Memory B cell (primary cell): Measurements from ENCODE around the gene ANO2.

Experiments
- ATAC-seq: fragments of 150-1000 bp; cut with Tn5 transposase; 2 replicates; pipeline ENCODE4 v1.10.0; 2021; ENCODE audit warnings: low read depth, mild to moderate bottlenecking, moderate library complexity
- DNase-seq, 2 donors: peaks; one replicate each; pipeline ENCODE4 v3.0.0; 2022; ENCODE audit warnings: low spot score in 2 of 2
- H3K27ac Mint-ChIP-seq: one replicate; pipeline ENCODE4 v1.8.0; 2022; ENCODE audit warnings: mild to moderate bottlenecking, moderate library complexity, mixed read lengths
- H3K27me3 Mint-ChIP-seq: one replicate; pipeline ENCODE4 v1.8.0; 2022; ENCODE audit warnings: mixed read lengths
- H3K36me3 Mint-ChIP-seq: one replicate; pipeline ENCODE4 v1.8.0; 2022; ENCODE audit warnings: mild to moderate bottlenecking, mixed read lengths
- H3K4me1 Mint-ChIP-seq: one replicate; pipeline ENCODE4 v1.8.0; 2022; ENCODE audit warnings: mixed read lengths
- H3K4me3 Mint-ChIP-seq: one replicate; pipeline ENCODE4 v1.8.0; 2022; ENCODE audit warnings: mild to moderate bottlenecking, moderate library complexity, mixed read lengths
- H3K9me3 Mint-ChIP-seq: one replicate; pipeline ENCODE4 v1.8.0; 2022; ENCODE audit warnings: mixed read lengths

ANO2 gene

GRCh38 chr12:5945071-5946008, at the start of gene ANO2:
Gene ANO2, minus strand, starts transcription at chr12:5945259. Its CDS starts 42 bp downstream, at chr12:5945217.
- Mint-ChIP-seq H3K4me1 (peaks cover 3% of the 10 kb centered on the region), H3K36me3 (no peaks in the 10 kb centered on the region), H3K4me3 (no peak within 1 kb of the TSS), H3K27me3 (peaks cover 31% of the 10 kb centered on the region), H3K27ac (no peak within 1 kb of the TSS), H3K9me3 (no peaks in the 10 kb centered on the region)
- ATAC-seq (no peak), DNase-seq (no peak)

GRCh38 chr12:5989621-5990020, 44.6 kb upstream of the ANO2 start:
- no peak overlapping the region for H3K4me3 Mint-ChIP-seq
- H3K27ac Mint-ChIP-seq: no peak overlapping the region
- H3K4me1 Mint-ChIP-seq: peaks cover 3% of the 10 kb centered on the region
- DNase-seq: no peak
- H3K27me3 Mint-ChIP-seq: peaks cover 2% of the 10 kb centered on the region
- H3K36me3 Mint-ChIP-seq: no peaks in the 10 kb centered on the region
- no peak for ATAC-seq
- H3K9me3 Mint-ChIP-seq: no peaks in the 10 kb centered on the region

- Mint-ChIP-seq H3K27ac (no peak overlapping the region), H3K9me3 (no peaks in the 10 kb centered on the region), H3K4me3 (no peak overlapping the region), H3K36me3 (no peaks in the 10 kb centered on the region), H3K4me1 (peaks cover 3% of the 10 kb centered on the region), H3K27me3 (peaks cover 2% of the 10 kb centered on the region)
- peak; percentile 62 to 70 for DNase-seq
- peak; percentile 91 for ATAC-seq
Observed at GRCh38 chr12:5988659-5989116, 43.6 kb upstream of the ANO2 start.

- no peaks in the 10 kb centered on the region for H3K36me3 Mint-ChIP-seq
- peaks cover 3% of the 10 kb centered on the region for H3K4me1 Mint-ChIP-seq
Observed at GRCh38 chr12:5988088-5988487, 43.0 kb upstream of the ANO2 start.

GRCh38 chr12:5987573-5987972, 42.5 kb upstream of the ANO2 start:
- no peak for DNase-seq
- Mint-ChIP-seq H3K4me3 (no peak overlapping the region), H3K9me3 (no peaks in the 10 kb centered on the region), H3K27ac (no peak overlapping the region), H3K4me1 (peaks cover 3% of the 10 kb centered on the region), H3K36me3 (no peaks in the 10 kb centered on the region), H3K27me3 (peaks cover 2% of the 10 kb centered on the region)
- ATAC-seq: no peak

More at GRCh38 chr12:5988088-5988487, 43.0 kb upstream of the ANO2 start:
- no peak overlapping the region for H3K27ac Mint-ChIP-seq
- no peak overlapping the region for H3K4me3 Mint-ChIP-seq
- DNase-seq (no peak), ATAC-seq (no peak)
- peaks cover 2% of the 10 kb centered on the region for H3K27me3 Mint-ChIP-seq
- H3K9me3 Mint-ChIP-seq: no peaks in the 10 kb centered on the region

- Mint-ChIP-seq H3K36me3 (no peaks in the 10 kb centered on the region), H3K27me3 (peaks cover 2% of the 10 kb centered on the region), H3K9me3 (no peaks in the 10 kb centered on the region), H3K4me3 (no peak overlapping the region), H3K4me1 (peaks cover 3% of the 10 kb centered on the region), H3K27ac (no peak overlapping the region)
- no peak for ATAC-seq
- no peak for DNase-seq
Observed at GRCh38 chr12:5985471-5985870, 40.4 kb upstream of the ANO2 start.

GRCh38 chr12:5984873-5985272, 39.8 kb upstream of the ANO2 start:
- no peak overlapping the region for H3K4me3 Mint-ChIP-seq
- peaks cover 2% of the 10 kb centered on the region for H3K27me3 Mint-ChIP-seq
- ATAC-seq (no peak), DNase-seq (no peak)
- no peaks in the 10 kb centered on the region for H3K36me3 Mint-ChIP-seq
- peaks cover 3% of the 10 kb centered on the region for H3K4me1 Mint-ChIP-seq
- H3K27ac Mint-ChIP-seq: no peak overlapping the region
- H3K9me3 Mint-ChIP-seq: peaks cover under 1% of the 10 kb centered on the region

- no peaks in the 10 kb centered on the region for H3K4me1 Mint-ChIP-seq
- H3K27me3 Mint-ChIP-seq: peaks cover 2% of the 10 kb centered on the region
- peaks cover 2% of the 10 kb centered on the region for H3K9me3 Mint-ChIP-seq
- ATAC-seq (no peak), DNase-seq (no peak)
- H3K4me3 Mint-ChIP-seq: no peak overlapping the region
- no peaks in the 10 kb centered on the region for H3K36me3 Mint-ChIP-seq
- H3K27ac Mint-ChIP-seq: no peak overlapping the region
Observed at GRCh38 chr12:5982106-5982505, 37.0 kb upstream of the ANO2 start.

GRCh38 chr12:5977556-5977955, 32.5 kb upstream of the ANO2 start:
- Mint-ChIP-seq H3K9me3 (peaks cover 2% of the 10 kb centered on the region), H3K27me3 (peaks cover 14% of the 10 kb centered on the region), H3K36me3 (no peaks in the 10 kb centered on the region), H3K27ac (no peak overlapping the region), H3K4me3 (no peak overlapping the region), H3K4me1 (no peaks in the 10 kb centered on the region)
- DNase-seq (no peak), ATAC-seq (no peak)

GRCh38 chr12:5976711-5977110, 31.7 kb upstream of the ANO2 start:
- no peak overlapping the region for H3K27ac Mint-ChIP-seq
- DNase-seq (no peak), ATAC-seq (no peak)
- peaks cover 16% of the 10 kb centered on the region for H3K27me3 Mint-ChIP-seq
- H3K4me1 Mint-ChIP-seq: no peaks in the 10 kb centered on the region
- peaks cover 2% of the 10 kb centered on the region for H3K9me3 Mint-ChIP-seq
- H3K36me3 Mint-ChIP-seq: no peaks in the 10 kb centered on the region
- H3K4me3 Mint-ChIP-seq: no peak overlapping the region

GRCh38 chr12:5976196-5976595, 31.1 kb upstream of the ANO2 start:
- H3K27me3 Mint-ChIP-seq: peaks cover 14% of the 10 kb centered on the region
- no peaks in the 10 kb centered on the region for H3K4me1 Mint-ChIP-seq
- DNase-seq: no peak
- H3K27ac Mint-ChIP-seq: no peak overlapping the region
- peaks cover 2% of the 10 kb centered on the region for H3K9me3 Mint-ChIP-seq
- no peaks in the 10 kb centered on the region for H3K36me3 Mint-ChIP-seq
- H3K4me3 Mint-ChIP-seq: no peak overlapping the region
- no peak for ATAC-seq

GRCh38 chr12:5973461-5974115, 28.5 kb upstream of the ANO2 start:
- H3K27ac Mint-ChIP-seq: no peak overlapping the region
- H3K36me3 Mint-ChIP-seq: no peaks in the 10 kb centered on the region
- no peaks in the 10 kb centered on the region for H3K4me1 Mint-ChIP-seq
- H3K9me3 Mint-ChIP-seq: no peaks in the 10 kb centered on the region
- H3K27me3 Mint-ChIP-seq: peaks cover 22% of the 10 kb centered on the region
- H3K4me3 Mint-ChIP-seq: no peak overlapping the region
- ATAC-seq (no peak), DNase-seq (no peak)

GRCh38 chr12:5972387-5972786, 27.3 kb upstream of the ANO2 start:
- Mint-ChIP-seq H3K27me3 (peaks cover 22% of the 10 kb centered on the region), H3K4me3 (no peak overlapping the region), H3K9me3 (no peaks in the 10 kb centered on the region), H3K27ac (no peak overlapping the region), H3K36me3 (no peaks in the 10 kb centered on the region), H3K4me1 (no peaks in the 10 kb centered on the region)
- DNase-seq: no peak
- ATAC-seq: no peak

GRCh38 chr12:5971194-5971850, 26.3 kb upstream of the ANO2 start:
- Mint-ChIP-seq H3K4me3 (no peak overlapping the region), H3K27me3 (peaks cover 20% of the 10 kb centered on the region), H3K27ac (no peak overlapping the region), H3K9me3 (no peaks in the 10 kb centered on the region), H3K36me3 (no peaks in the 10 kb centered on the region), H3K4me1 (no peaks in the 10 kb centered on the region)
- no peak for ATAC-seq
- DNase-seq: no peak
